ENCODE results near the gene PACS2. TPM values are rescaled to one million over a fixed set of nuclear protein-coding genes. Genes with fewer than 3 reads are reported as not detected.
"Not testable (repeated sequence)": the region's sequence is repeated elsewhere in the genome, so short reads cannot be mapped to it uniquely, and the experiment has no call there.

PACS2 gene
- total RNA-seq, 2 experiments from 2014 or later = 33.2 to 33.8 TPM

DNA sequence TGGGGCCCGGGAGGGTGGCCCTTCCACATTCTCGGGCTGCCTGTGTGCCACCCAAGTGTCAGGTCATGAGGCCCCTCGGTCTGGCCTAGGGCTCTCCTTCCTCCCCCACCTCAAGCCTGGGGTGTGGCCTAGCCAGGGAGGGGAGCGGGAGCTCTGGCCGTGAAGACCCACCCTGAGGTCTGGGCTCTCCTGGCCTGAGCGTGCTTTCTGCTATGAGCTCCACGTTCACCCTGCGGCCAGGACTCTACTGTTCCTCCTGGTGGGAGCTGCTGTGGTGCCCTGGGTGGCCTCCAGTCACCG is 12.0 kb downstream of the PACS2 start:
- ChIA-PET CTCF (interaction anchor here (1.0 kb wide), 1 partner anchor 25 kb away, joined by 3 read pairs; no protein-coding TSS in a partner anchor), POLR2A (no interaction called here)

DNA sequence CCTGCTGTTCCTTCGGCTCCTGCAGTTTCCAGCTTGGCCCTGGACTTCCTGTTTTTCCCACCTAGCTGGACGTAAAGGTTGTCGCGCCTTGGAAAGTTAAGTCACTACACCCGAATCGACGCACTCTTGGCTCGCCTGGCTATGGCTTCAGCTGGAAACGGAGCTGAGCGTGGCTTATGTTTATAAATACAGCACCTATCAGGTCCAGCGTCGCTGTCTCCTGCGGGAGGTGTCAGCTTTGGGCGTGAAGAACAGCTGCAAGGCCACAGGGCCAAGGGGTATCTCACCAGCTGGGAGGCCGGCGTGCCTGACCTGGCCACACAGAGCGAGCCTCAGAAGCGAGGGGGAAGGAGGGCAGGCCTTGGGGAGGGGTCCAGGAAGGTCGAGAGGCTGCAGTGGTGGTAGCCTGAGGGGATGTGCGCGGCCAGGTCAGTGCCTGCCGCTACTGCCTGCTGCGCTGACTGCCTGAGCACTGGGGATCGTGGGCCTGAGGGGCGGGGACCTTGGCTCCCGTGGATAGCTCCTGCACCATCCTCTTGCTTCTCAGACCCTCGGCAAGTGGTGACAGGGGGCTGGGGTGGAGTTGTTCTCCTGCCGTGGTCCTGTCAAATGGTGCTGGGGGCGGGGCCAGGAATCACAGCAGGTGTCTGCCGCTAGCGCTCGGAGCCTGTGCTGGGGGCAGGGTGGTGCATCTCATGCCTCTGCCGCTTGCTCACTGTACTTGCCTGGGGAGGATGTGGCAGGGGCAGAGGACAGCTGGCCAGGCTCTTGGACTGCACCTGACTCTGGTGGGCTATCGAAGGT is 12.5 kb downstream of the PACS2 start:
- POLR2A ChIA-PET = no interaction called here
- CTCF ChIA-PET = no interaction called here

DNA sequence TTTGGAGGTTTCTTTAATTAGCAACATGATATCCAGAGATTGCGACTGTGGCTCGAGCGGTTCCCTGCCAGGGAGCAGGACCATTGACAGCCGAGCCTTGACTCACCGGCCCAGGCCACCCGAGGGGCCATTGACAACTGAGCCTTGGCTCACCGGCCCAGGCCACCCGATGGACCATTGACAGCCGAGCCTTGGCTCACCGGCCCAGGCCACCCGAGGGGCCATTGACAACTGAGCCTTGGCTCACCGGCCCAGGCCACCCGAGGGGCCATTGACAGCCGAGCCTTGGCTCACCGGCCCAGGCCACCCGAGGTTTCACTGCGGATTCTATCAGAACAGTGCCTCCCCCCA is 13.1 kb downstream of the PACS2 start:
- CTCF ChIA-PET, POLR2A ChIA-PET: not testable (repeated sequence)

DNA sequence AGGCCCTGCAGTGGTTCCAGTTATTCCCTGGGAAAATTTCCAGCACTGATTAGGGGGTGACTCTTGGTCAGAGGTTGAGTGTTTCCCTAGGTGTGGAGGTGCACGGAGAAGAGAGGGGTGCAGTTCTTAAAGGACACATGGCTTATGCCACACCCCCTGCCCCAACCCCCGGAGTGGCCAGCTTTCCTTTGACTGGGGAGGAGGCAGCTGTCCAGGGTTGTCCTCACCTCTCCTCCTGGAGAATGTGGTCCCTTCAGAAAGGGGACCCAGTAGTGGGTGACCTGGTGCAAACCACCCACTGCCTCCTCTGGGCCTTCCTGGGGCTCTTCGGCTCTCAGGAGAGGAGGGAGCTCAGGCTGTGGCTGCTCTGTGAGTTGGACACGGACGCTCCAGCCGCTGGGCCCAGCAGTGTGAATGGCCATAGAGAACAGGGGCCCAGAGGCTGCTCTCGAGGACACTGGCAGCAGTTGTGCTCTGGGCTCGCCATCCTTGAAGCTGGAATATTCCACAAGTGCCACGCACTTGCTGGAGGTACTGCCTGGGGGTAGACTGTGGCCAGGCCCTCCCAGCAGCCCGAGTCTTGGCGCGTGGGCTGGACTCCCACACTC is 13.6 kb downstream of the PACS2 start:
- CTCF ChIA-PET = no interaction called here
- POLR2A ChIA-PET = interaction anchor here (0.6 kb wide), 1 partner anchor 222 kb away, joined by 3 read pairs; no protein-coding TSS in a partner anchor

DNA sequence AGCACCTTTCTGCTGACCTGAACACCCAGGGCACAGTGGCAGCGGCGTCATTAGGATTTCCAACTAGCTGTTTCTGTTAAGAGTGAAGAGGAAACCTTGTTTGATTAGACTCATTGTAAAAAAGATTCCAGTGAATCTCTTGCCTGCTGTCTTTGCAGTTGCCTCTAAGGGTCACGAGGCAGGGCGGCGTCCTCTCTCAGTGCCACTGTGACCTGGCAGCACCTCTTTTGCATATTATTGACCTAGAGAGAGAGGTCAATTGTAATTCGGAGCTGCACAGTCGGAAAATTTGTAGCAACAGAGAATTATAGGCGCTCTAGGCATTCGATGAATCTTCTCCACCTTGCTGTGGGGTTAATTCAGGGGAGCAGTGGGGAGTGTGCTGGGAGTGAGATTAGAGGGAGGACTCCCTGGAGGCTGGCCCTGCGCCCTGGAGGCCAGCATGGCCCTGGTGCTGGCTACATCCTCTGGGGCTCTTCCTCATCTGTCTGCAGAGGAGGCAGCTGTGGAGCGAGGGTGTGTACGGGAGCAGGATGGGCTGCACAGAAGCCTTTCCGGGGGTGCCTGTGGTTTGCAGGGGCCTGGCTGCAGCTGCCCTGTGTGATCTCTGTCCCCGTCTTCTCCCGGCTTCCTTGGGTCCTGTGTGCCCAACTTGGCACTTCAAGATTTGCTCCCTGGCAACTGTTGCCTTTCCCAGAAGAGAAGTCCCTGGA is 14.3 kb downstream of the PACS2 start:
- ChIA-PET CTCF (no interaction called here), POLR2A (interaction anchor here (0.6 kb wide), 1 partner anchor 221 kb away, joined by 3 read pairs; no protein-coding TSS in a partner anchor)

DNA sequence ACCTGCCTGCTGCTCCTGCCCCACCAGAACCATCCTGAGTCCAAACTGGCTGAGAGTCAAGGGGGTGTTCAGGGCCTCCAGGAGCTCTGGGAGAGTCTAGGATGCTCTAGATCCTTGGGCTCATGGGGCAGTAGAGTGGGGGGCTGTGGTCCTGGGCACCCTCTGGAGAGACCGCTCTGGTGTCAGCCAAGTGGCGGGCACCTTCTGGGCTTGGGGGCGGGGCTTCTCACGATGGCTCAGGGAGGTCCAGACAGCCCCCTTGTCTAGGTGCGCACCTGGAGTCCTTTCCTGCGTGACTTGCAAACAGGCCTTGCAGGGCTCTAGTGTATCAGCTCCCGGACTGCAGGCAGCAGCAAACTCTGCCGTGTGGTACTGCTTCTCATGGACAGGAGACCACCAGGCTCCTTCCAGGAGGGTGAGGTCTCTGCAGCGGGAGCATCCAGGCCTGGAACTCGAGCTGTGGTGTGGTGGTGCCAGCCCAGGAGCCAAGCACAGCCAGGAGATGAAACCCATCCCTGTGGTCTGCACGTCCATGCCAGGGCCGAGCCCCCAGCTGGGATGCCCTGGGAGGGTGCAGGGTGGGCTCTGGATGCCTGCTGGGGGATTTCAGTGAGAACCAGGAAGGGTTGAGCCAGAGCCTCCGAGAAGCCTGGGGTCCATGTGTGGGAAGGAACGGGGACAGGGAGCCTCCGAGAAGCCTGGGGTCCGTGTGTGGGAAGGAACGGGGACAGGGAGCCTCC is 15.0 kb downstream of the PACS2 start:
- POLR2A ChIA-PET = no interaction called here

DNA sequence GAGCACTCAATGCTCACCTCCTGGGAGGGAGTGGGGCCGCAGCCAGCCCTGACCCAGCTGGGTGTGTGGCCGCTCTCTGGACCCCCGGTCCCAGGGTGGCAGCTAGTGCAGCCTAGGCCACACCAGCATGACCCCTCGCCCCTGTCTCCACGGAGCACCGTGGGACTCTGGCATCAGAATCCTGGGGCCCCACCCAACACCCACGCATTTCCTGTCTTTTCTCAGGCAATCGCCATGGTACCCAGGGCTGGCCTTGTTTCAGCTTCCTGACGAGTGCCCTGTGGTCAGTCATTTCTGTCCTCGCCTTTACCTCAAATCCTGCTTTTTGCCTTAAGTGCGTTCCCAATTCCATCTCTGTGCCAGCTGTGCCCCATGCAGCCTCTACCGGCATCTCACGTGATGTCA is 15.9 kb downstream of the PACS2 start:
- ChIA-PET POLR2A (no interaction called here), CTCF (interaction anchor here (1.0 kb wide), 1 partner anchor 253 kb away, joined by 3 read pairs; no protein-coding TSS in a partner anchor)

More for the DNA sequence above, 15.0 kb downstream of the PACS2 start:
- CTCF ChIA-PET = no interaction called here

DNA sequence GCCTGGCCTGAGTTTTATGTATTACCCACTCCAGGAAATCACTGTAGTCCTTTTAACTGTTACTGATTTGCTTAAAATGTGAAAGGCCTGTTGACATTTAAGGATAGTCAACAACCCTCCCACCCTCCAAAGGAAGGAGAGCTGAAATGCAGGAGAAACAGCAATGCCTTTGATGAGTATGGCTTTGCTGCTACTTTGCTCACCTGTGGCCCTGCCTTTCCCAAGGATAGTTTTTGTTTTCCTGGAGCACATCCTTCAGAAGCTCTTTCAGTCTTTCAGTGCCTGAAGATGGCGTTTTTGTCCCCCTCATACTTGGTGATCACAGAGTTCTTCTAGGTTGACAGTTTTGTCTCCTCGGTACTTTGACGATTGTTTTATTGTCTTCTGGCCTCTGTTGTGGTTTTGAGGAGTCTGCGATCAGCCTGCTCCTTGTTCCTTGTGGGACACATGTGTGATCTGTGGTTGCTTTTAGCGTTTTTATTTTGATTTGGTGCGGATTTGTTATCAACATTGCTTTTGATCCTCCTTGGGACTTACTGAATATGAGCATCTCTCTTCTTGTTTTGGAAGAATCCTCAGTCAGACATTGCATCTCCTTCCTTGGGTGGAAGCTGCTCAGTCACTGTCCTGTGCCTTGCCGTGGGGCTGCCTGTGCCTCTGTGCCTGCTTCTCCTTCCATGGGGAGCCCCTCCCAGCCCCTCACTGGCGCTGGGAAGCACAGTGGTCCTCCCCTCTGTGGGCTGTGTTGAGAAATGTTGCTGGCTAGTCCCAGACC is 17.2 kb downstream of the PACS2 start:
- ChIA-PET CTCF (interaction anchor here (0.8 to 1.0 kb wide), 2 partner anchors 16 to 254 kb away, joined by 3 to 4 read pairs; no protein-coding TSS in a partner anchor), POLR2A (no interaction called here)

DNA sequence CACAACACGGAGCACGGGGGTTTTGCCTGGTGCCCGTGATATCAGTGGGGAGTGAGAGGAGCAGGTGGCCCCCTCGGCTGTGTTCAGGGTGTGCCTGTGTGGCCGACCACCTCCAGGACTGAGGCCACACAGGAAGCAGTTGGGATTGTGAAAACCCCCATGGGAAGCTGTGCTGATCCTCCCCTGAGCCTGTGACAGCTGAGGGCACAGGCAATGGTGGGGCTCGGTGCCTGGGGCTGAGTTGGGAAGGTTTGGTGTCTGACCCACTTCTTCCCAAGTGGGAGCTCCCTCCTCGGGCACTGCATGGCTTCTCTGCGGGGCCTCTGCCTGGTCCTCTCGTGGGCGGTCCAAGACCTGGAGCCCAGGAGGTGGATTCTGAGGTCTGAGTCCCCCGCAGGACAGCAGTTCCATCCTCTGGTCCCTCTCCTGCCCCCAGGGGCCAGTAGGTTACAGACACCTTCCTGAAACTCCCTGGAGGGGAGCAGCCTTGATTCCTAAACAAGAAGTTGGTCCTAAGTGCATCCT is 17.9 kb downstream of the PACS2 start:
- POLR2A ChIA-PET = no interaction called here
- CTCF ChIA-PET = no interaction called here

DNA sequence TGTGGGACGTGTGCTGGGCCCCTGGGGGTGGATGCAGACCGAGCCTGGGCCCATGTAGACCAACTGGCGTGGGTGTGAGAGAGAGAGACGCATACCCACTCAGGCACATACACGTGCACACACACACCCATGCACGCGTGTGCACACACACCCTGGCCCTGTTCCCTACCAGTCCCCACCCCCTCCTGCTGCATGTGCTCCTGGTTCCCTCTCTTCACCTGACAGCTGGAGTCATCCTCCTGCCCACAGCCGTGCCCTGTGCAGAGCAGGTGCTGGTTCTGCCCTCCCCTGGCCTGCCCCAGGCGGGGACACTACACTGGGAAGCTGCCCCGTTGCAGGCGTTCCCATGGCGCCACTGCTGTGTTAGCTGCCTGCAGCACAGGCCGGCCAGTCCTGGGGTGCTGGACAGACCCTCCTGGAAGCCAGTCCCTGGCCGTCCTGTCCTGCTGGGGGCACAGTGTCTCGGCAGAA is 18.5 kb downstream of the PACS2 start:
- ChIA-PET POLR2A (no interaction called here), CTCF (no interaction called here)

DNA sequence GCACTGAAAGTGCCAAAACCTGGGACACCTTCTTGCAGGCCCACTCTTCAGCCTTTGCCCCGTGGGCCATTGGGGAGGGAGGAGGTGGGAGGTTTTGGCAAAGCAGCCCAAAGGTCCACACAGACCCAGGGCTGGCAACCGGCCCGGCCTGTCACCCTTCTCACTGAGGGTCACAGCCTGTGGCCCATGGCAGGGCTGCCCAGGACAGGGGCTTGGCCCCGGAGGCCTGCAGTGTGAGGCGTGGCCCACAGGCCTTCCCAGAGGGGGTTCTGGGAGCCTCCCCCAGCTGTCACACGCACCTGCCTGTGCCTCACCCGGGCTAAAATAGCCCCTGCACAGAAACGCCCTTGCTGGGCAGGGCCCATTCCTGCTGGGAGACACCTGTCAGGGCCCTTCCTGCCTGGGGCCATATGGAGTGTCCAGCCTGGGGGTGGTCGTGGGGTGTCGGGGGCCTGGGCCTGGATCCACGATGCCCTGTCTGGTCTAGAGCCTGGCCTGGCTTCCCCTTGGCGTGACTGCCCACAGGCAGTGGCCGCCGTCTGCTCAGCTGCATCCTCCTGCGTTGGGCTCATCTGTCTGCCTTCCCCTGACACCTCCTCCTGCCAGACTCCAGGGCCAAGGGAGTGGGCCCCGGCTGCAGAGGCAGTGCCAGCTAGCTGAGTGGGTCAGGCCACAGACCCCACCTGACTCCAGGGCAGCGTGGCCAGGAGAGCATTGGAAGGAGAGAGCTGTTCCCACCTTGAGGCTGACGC is 19.2 kb downstream of the PACS2 start:
- ChIA-PET POLR2A (no interaction called here), CTCF (no interaction called here)

DNA sequence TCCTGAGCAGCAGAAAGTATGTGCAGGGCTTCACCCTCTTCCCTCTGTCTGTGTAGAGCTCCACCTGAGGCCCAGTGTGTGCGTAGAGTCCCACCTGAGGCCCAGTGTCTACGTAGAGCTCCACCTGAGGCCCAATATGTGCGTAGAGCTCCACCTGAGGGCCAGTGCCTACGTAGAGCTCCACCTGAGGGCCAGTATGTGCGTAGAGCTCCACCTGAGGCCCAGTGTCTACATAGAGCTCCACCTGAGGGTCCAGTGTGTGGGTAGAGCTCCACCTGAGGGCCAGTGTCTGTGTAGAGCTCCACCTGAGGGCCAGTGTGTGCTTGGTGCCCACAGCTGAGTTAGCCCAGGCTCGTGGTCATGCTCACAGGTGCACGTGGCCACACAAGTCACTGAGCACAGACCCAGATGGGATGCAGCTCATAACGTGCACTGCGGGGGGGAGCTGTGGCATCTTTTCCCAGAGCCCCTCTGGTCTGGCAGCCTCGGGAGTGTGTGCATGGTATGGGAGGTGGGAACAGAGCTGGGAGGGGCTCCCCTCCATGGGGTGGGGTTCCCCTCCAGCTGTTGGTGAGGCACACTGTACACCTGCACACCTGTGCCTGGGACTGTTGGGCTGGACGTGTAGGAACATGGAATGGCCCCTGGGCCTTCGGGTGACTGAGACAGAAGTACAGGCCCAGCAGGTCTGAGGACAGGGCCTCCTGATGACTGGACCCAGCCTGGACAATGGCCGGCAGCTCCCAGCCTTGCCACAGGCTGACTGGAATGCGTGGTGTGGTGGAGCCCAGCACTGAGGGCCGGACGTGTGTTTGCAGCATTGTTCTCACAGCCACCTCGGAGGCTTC is 20.1 kb downstream of the PACS2 start:
- CTCF ChIA-PET = no interaction called here

DNA sequence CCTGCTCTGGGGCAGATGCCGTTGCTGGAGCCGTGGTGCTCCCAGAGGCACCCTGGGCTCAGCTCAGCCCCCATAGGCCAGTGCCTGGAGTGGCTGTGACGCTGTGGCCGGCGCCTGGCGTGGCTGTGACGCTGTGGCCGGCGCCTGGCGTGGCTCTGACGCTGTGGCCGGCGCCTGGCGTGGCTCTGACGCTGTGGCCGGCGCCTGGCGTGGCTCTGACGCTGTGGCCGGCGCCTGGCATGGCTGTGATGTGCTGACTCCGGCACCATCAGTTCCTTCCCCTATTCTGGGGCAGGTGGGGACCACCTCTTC is 20.6 kb downstream of the PACS2 start:
- POLR2A ChIA-PET, CTCF ChIA-PET: not testable (repeated sequence)

More for the DNA sequence above, 20.1 kb downstream of the PACS2 start:
- POLR2A ChIA-PET = no interaction called here

DNA sequence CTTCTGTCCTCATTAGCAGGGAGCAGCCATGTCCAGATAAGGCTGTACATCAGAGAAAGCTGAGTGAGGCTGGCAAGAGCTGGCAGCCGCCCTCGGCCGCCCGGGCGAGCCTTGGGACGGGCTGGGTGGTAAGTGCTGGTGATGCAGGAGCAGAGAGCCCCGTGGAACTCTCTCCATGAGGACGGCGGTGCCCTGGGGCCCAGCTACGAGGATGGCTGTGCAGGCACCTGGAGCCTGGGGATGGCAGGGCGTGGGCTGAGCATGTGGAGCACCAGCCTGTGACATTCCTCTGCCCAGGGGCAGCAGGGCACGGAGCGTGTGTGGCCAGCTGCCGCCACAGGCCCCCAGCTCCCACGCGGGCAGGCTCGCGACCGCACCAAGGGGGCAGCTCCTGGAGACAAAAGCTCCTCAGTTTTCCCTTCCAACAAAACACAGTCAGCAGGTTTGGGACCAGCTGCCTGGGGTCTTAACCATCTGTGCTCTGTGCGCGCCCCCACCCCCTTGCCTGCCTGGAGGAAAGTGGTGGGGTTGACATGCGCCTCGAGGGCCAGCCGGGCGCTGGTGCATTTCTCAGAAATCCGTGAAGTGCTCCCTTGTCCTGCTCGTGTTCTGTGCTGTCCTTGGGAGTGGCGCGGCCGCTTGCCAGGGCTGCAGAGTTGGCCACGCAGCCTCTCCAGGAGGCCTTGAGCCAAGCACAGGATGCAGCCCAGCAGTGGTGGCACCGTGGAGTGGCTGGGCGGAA is 21.4 kb downstream of the PACS2 start:
- POLR2A ChIA-PET = no interaction called here
- CTCF ChIA-PET = no interaction called here

DNA sequence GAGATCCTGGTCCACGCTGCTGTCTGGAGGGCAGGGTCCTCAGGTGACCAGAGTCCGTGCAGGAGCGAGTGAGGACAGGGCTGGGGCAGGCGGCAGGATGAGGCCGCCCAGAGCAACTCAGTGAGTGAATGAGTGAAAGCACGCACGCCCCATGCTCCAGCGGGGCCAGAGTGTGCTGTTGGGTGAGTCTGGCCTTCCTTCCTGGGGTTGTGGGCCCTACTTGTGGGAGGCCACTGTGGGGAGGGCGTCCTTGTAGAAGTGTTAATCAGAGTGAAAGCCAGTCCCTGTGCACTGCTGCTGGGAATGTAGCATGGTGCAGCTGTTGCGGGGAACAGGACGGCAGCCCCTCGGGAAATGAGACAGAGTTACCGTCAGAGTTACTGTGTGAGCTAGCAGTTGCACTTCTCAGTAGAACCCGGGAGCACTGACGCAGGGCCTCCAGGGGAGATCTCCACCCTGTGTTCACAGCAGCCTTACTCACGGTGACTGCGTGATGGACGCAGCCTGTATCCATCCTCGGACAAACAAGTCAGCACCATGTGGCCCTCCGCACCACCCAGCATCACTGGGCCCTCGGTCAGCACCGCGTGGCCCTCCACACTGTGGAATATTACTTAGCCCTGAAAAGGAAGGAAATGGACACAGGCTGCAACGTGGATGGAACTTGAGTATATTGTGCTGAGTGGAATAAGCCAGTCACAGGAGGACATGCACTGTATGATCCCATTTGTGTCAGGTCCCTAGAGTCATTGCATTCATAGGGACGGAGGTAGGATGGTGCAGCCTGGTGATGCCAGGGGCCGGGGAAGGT is 22.1 kb downstream of the PACS2 start:
- CTCF ChIA-PET = no interaction called here
- POLR2A ChIA-PET = no interaction called here

DNA sequence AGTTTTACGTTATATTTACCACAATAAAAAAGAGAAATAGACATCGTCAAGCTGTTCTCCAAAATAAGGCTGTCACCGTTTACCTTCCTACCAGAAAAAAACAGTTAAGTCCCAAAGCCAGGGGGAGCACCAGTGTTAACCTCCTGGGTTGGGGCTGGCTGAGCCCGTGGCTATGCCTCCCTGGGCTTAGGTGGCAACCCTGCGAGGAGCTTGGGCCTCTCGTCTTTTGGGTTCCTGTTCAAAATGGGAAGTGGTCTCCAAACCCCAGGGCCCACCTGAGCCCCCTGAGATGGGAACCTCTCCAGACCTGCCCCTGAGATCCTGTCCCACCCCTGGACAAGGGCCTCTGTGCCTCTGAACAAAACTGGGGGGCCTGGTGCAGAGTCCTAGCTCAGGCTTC is 22.9 kb downstream of the PACS2 start:
- CTCF ChIA-PET = no interaction called here

More for the DNA sequence above, 22.9 kb downstream of the PACS2 start:
- POLR2A ChIA-PET = no interaction called here

Measured in activated CD8-positive, alpha-beta memory T cell treated with anti-CD3 and anti-CD28 coated beads for 36 hours (primary cell).